ENCODE results near the gene PLS1. TPM values are rescaled to one million over a fixed set of nuclear protein-coding genes. Genes with fewer than 3 reads are reported as not detected.
"Not testable (repeated sequence)": the region's sequence is repeated elsewhere in the genome, so short reads cannot be mapped to it uniquely, and the experiment has no call there.

The PLS1 gene
- total RNA-seq, 2 donors from 2014 or later = 6.4 to 7.0 TPM

DNA sequence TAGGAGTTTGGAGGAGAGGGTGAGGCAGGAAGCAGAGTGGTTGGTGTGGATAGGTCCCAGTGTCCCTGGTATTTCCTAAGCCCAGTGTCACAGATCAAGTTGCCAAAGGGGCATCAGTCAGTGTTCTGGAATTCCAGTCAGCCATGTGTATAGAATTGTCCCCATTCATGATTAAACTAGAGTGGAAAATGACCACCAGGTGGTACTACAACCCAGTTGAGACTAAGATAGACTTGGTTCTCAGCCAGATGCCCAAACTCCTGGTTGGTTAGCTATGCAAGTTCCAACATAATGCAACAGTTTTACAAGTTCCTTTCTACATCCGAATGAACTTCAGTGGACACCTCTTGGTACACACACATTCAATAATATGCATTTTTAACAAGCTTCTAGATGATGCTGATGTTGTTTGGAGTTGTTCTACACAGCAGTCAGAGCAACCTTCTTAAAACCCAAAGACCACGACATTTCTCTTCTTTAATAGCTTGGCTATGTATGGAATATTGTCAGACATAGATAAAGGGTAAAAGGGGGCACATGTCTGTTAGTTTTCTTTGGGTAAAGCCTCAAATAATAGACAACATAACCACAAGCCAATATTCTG is 9.3 kb upstream of the PLS1 start:
- TF ChIP-seq POLR2AphosphoS5 (IDR thresholded peaks at IDR 0.05) (peak; percentile 67), POLR2A (IDR thresholded peaks at IDR 0.05) (no peak)
- TF ChIP-seq, protein P1, sequence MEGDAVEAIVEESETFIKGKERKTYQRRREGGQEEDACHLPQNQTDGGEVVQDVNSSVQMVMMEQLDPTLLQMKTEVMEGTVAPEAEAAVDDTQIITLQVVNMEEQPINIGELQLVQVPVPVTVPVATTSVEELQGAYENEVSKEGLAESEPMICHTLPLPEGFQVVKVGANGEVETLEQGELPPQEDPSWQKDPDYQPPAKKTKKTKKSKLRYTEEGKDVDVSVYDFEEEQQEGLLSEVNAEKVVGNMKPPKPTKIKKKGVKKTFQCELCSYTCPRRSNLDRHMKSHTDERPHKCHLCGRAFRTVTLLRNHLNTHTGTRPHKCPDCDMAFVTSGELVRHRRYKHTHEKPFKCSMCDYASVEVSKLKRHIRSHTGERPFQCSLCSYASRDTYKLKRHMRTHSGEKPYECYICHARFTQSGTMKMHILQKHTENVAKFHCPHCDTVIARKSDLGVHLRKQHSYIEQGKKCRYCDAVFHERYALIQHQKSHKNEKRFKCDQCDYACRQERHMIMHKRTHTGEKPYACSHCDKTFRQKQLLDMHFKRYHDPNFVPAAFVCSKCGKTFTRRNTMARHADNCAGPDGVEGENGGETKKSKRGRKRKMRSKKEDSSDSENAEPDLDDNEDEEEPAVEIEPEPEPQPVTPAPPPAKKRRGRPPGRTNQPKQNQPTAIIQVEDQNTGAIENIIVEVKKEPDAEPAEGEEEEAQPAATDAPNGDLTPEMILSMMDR (IDR thresholded peaks at IDR 0.05) = peak in 3 of 4 experiments; percentile 62 to 75 (median 73)
- Histone ChIP-seq H3K27me3 (replicated peaks; ENCODE audit: insufficient read depth) (no peaks in the 10 kb centered on the region), H3K4me1 (replicated peaks) (no peaks in the 10 kb centered on the region), H3K9me3 (no peaks in the 10 kb centered on the region), H3K36me3 (no peaks in the 10 kb centered on the region), H3K4me3 (no peak overlapping the region), H3K27ac (no peak overlapping the region)
- WGBS = 20% methylated on average over 2 of the region's 2 CpGs
- intact Hi-C loops (cut with DNase I) = loop anchor here (10.0 kb wide), 1 partner anchor 398 kb away; no protein-coding TSS in a partner anchor
- peak; percentile 75 for DNase-seq (ENCODE audit: low spot score)

GRCh38 chr3:142588703-142589102 is 7.5 kb upstream of the PLS1 start:
- no peaks in the 10 kb centered on the region for H3K4me1 ChIP-seq (replicated peaks)
- no peaks in the 10 kb centered on the region for H3K9me3 ChIP-seq
- DNase-seq (ENCODE audit: low spot score) = no peak
- no peaks in the 10 kb centered on the region for H3K27me3 ChIP-seq (replicated peaks; ENCODE audit: insufficient read depth)
- TF ChIP-seq POLR2AphosphoS5 (IDR thresholded peaks at IDR 0.05) = no peak
- TF ChIP-seq, protein P1 (IDR thresholded peaks at IDR 0.05) = no peak
- TF ChIP-seq POLR2A (IDR thresholded peaks at IDR 0.05) = no peak
- no peak overlapping the region for H3K27ac ChIP-seq
- H3K4me3 ChIP-seq = no peak overlapping the region
- H3K36me3 ChIP-seq = no peaks in the 10 kb centered on the region
- 58% methylated on average over 1 of the region's 1 CpG for WGBS
- intact Hi-C loops (cut with DNase I) = loop anchor here (10.0 kb wide), 1 partner anchor 396 kb away; no protein-coding TSS in a partner anchor

DNA sequence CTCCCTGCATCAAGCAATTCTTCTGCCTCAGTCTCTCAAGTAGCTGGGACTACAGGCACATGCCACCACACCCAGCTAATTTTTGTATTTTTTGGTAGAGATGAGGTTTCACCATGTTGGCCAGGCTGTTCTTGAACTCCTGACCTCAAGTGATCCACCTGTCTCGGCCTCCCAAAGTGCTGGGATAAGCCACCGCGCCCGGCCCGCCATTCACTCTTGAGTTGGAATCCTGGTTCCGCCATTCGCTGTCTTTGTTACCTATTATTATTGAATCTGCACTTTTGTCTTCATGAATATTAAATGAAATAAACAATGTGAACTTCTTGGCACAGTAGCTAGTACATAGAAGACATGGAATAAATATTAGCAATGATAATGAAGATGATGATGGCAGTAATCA is 3.9 kb upstream of the PLS1 start:
- H3K36me3 ChIP-seq; intact Hi-C loops (cut with DNase I); H3K27ac ChIP-seq; H3K27me3 ChIP-seq (replicated peaks; ENCODE audit: insufficient read depth); H3K4me3 ChIP-seq; H3K9me3 ChIP-seq; DNase-seq (ENCODE audit: low spot score); H3K4me1 ChIP-seq (replicated peaks): not testable (repeated sequence)
- WGBS = 97% methylated on average over 7 of the region's 7 CpGs

DNA sequence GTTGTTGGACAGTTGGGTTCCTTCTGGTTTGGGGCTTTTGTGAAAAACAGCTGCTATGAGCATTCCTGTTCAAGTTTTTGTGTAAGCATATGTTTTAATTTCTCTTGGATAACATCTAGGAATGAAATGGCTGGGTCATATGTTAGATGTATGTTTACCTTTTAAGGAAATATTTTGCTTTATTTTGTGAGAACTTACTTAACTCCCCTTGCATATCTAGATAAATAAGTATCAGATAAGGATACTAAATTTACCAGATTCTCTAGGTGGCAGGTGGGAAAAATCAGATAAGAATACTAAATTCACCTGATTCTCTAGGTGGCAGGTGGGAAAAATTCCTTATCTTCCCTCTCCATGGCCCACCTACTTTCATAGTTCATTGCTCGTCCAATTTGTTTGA is 1.1 kb upstream of the PLS1 start:
- Histone ChIP-seq H3K36me3 (no peaks in the 10 kb centered on the region), H3K27me3 (replicated peaks; ENCODE audit: insufficient read depth) (no peaks in the 10 kb centered on the region), H3K4me3 (no peak overlapping the region), H3K27ac (peak overlapping the region in 1 of 2 donors; percentile 60), H3K9me3 (no peaks in the 10 kb centered on the region), H3K4me1 (replicated peaks) (no peaks in the 10 kb centered on the region)
- no peak for TF ChIP-seq POLR2AphosphoS5 (IDR thresholded peaks at IDR 0.05)
- TF ChIP-seq, protein P1 (IDR thresholded peaks at IDR 0.05) = no peak
- TF ChIP-seq POLR2A (IDR thresholded peaks at IDR 0.05) = no peak
- no peak for DNase-seq (ENCODE audit: low spot score)
- intact Hi-C loops (cut with DNase I) = no loop called here
- 11% methylated on average over 1 of the region's 1 CpG for WGBS

- DNase-seq (ENCODE audit: low spot score) = no peak
- no peak for TF ChIP-seq POLR2AphosphoS5 (IDR thresholded peaks at IDR 0.05)
- TF ChIP-seq POLR2A (IDR thresholded peaks at IDR 0.05) = no peak
- TF ChIP-seq, protein P1 (IDR thresholded peaks at IDR 0.05) = no peak
- Histone ChIP-seq H3K27ac (peak overlapping the region; percentile 60 to 79), H3K4me1 (replicated peaks) (no peaks in the 10 kb centered on the region), H3K4me3 (peak overlapping the region; percentile 49 to 60), H3K36me3 (no peaks in the 10 kb centered on the region), H3K9me3 (no peaks in the 10 kb centered on the region), H3K27me3 (replicated peaks; ENCODE audit: insufficient read depth) (no peaks in the 10 kb centered on the region)
- intact Hi-C loops (cut with DNase I) = no loop called here
- WGBS = 9% methylated on average over 7 of the region's 7 CpGs
These were observed 627 bp upstream of the PLS1 start for GRCh38 chr3:142595581-142595950.
